CD14-positive monocyte (primary cell): ENCODE data around the gene ZDHHC7. TPM values are rescaled to one million over a fixed set of nuclear protein-coding genes. Genes with fewer than 3 reads are reported as not detected.

Experiments used
- DNase-seq, 3 donors: peaks; one replicate each; pipeline ENCODE4 v3.0.0-alpha.2; 2011 to 2022
- H2AFZ ChIP-seq: 2 replicates; pipeline ENCODE4 v1.6.0; 2012; ENCODE audit warnings: mild to moderate bottlenecking, low read depth, low read length, inconsistent platforms; ENCODE audit not compliant: insufficient read depth, poor library complexity, severe bottlenecking
- H3K27ac ChIP-seq, 2 donors: 1 replicate in 1 of 2; 2 replicates in 1 of 2; pipeline ENCODE4 v1.5.1; 2012 to 2013; ENCODE audit warnings: low read length in 2 of 2, control low read depth in 1 of 2, inconsistent platforms in 1 of 2, low read depth in 1 of 2, mild to moderate bottlenecking in 1 of 2
- H3K27me3 ChIP-seq, 2 donors: one replicate each; pipeline versions ENCODE4 v1.6.0 to v1.6.1; 2011 to 2013; ENCODE audit warnings: low read length in 2 of 2; ENCODE audit not compliant: control insufficient read depth in 2 of 2, insufficient read depth in 2 of 2
- H3K36me3 ChIP-seq, 2 donors: replicated peaks in 1 of 2; 1 replicate in 1 of 2; 2 replicates in 1 of 2; pipeline versions ENCODE4 v1.5.1 to v1.6.1; 2012 to 2013; ENCODE audit warnings: low read length in 2 of 2, control low read depth in 1 of 2, inconsistent platforms in 1 of 2, mild to moderate bottlenecking in 1 of 2; ENCODE audit not compliant: insufficient read depth in 2 of 2, control insufficient read depth in 1 of 2
- H3K4me1 ChIP-seq, 2 donors: 1 replicate in 1 of 2; 2 replicates in 1 of 2; pipeline versions ENCODE4 v1.5.1 to v1.6.1; 2012 to 2013; ENCODE audit warnings: low read length in 2 of 2, control low read depth in 1 of 2, inconsistent platforms in 1 of 2, mild to moderate bottlenecking in 1 of 2, moderate library complexity in 1 of 2; ENCODE audit not compliant: insufficient read depth in 2 of 2, control insufficient read depth in 1 of 2
- H3K4me2 ChIP-seq: replicated peaks from 2 replicates; pipeline ENCODE3; 2012; ENCODE audit warnings: low read length, moderate library complexity, mild to moderate bottlenecking; ENCODE audit not compliant: poor library complexity, severe bottlenecking; ENCODE audit errors: extremely low read depth
- H3K4me3 ChIP-seq, 3 experiments: fragments of 200-600 bp in 1 of 3; sonication (generic) in 1 of 3; replicated peaks in 1 of 3; 1 replicate in 2 of 3; 2 replicates in 1 of 3; pipeline ENCODE4 v1.5.1; 2011 to 2013; ENCODE audit warnings: low read length in 3 of 3, mild to moderate bottlenecking in 3 of 3, control low read depth in 2 of 3, low read depth in 2 of 3, inconsistent platforms in 1 of 3, moderate library complexity in 1 of 3
- H3K79me2 ChIP-seq: 2 replicates; pipeline ENCODE4 v1.6.0; 2012; ENCODE audit warnings: mild to moderate bottlenecking, control low read depth, inconsistent platforms, low read length, moderate library complexity; ENCODE audit not compliant: insufficient read depth
- H3K9ac ChIP-seq: 2 replicates; pipeline ENCODE4 v1.6.0; 2017; ENCODE audit warnings: low read length, mild to moderate bottlenecking; ENCODE audit not compliant: insufficient read depth, poor library complexity, severe bottlenecking
- H3K9me3 ChIP-seq, 2 donors: replicated peaks in 1 of 2; 1 replicate in 1 of 2; 2 replicates in 1 of 2; pipeline versions ENCODE4 v1.5.1 to v1.6.1; 2012 to 2013; ENCODE audit warnings: low read length in 2 of 2, control low read depth in 1 of 2; ENCODE audit not compliant: control insufficient read depth in 1 of 2, insufficient read depth in 1 of 2
- H4K20me1 ChIP-seq: 2 replicates; pipeline ENCODE4 v1.6.0; 2012; ENCODE audit warnings: mild to moderate bottlenecking, low read length, control low read depth, moderate library complexity; ENCODE audit not compliant: insufficient read depth
- H3K27ac Mint-ChIP-seq, 7 donors: one replicate each; pipeline ENCODE4 v1.8.0; 2020; ENCODE audit warnings: mild to moderate bottlenecking in 7 of 7, mixed read lengths in 7 of 7, moderate library complexity in 6 of 7, inconsistent platforms in 2 of 7
- H3K27me3 Mint-ChIP-seq, 3 donors: one replicate each; pipeline ENCODE4 v1.8.0; 2021 to 2022; ENCODE audit warnings: low read depth in 3 of 3, mild to moderate bottlenecking in 3 of 3, mixed read lengths in 3 of 3, moderate library complexity in 3 of 3, inconsistent platforms in 1 of 3
- H3K36me3 Mint-ChIP-seq, 2 donors: one replicate each; pipeline ENCODE4 v1.8.0; 2020; ENCODE audit warnings: mixed read lengths in 2 of 2, inconsistent platforms in 1 of 2, mild to moderate bottlenecking in 1 of 2
- H3K4me1 Mint-ChIP-seq: one replicate; pipeline ENCODE4 v1.8.0; 2020; ENCODE audit warnings: mild to moderate bottlenecking, mixed read lengths
- H3K4me3 Mint-ChIP-seq, 2 donors: one replicate each; pipeline ENCODE4 v1.8.0; 2020; ENCODE audit warnings: mild to moderate bottlenecking in 2 of 2, mixed read lengths in 2 of 2, moderate library complexity in 1 of 2
- H3K9me3 Mint-ChIP-seq, 7 donors: one replicate each; pipeline ENCODE4 v1.8.0; 2020 to 2022; ENCODE audit warnings: mixed read lengths in 7 of 7, mild to moderate bottlenecking in 6 of 7, moderate library complexity in 6 of 7, inconsistent platforms in 2 of 7
- CTCF ChIP-seq: fragments of 200-600 bp; IDR thresholded peaks from one replicate; pipeline ENCODE4 v1.8.0; 2022; ENCODE audit warnings: antibody characterized with exemption, mild to moderate bottlenecking
- WGBS: methylation state at CpG from one replicate; pipeline ENCODE4 v1.1.5; 2013; ENCODE audit warnings: missing lambda C conversion rate; ENCODE audit not compliant: insufficient coverage; 5-methylcytosine and 5-hydroxymethylcytosine counted together
- intact Hi-C, 2 donors: fragments of 100-400 bp; cut with micrococcal nuclease; formaldehyde crosslinking; loops; one replicate each; pipeline versions ENCODE4 v1.15.0 to v1.15.1; 2023
- polyA plus RNA-seq, 3 donors: library from polyadenylated mRNA; depleted of rRNA in 1 of 3; unstranded in 2 of 3; stranded (reverse) in 1 of 3; fragments of 300-500 nt in 2 of 3; fragments of >200 nt in 1 of 3; fragmentation: Illumina TruSeq in 2 of 3; gene quantifications; 1 replicate in 2 of 3; 2 replicates in 1 of 3; pipeline ENCODE4 v1.2.3, GENCODE V29; 2012 to 2021

Gene ZDHHC7
- polyA plus RNA-seq, 3 donors = 99.7 to 189 (median 129) TPM

GRCh38 chr16:85011846-85012284, 530 bp upstream of the ZDHHC7 start:
- intact Hi-C loops = loop anchor here (2.0 to 5.0 kb wide), 2 partner anchors 15 to 35 kb away; partner anchors contain the start of gene KIAA0513 (in 1 of the 2)
- H3K27me3 Mint-ChIP-seq = peaks cover 0 to 4% (median 1%) of the 10 kb centered on the region in 3 donors
- 2% methylated on average over 10 of the region's 17 CpGs for WGBS

DNA sequence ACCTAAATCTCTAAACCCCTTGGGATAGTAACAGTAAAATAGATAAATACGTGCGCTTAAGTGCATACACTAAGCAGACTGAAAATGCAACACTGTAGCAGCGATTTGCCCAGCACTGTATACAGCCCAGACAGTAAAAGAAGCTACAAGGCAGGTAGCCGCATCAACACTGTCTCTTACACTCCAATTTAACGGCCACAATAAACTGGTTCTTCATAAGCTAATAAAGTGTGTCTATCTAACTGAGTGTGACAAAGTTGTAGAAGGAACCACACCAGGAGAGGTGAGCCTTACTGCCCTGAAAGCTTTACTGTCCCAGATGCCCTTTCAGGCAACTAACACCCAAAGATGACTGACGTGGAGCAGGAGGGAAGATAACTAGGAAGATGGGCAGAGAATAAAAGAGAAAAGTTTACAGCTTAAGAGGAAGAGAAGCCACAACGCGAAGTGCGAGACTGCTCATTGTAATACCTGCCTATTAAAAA, 847 bp downstream of the ZDHHC7 start:
- H3K27ac Mint-ChIP-seq = peak overlapping the region; percentile 93 to 99 (median 96)
- peak overlapping the region; percentile 32 for H2AFZ ChIP-seq
- no peaks in the 10 kb centered on the region for H3K9me3 ChIP-seq
- H3K79me2 ChIP-seq = peaks cover 77% of the 10 kb centered on the region
- H3K9ac ChIP-seq = peak overlapping the region; percentile 89
- peaks cover 0 to 4% (median 0%) of the 10 kb centered on the region in 7 donors for H3K9me3 Mint-ChIP-seq
- intact Hi-C loops = loop anchor here (2.0 to 5.0 kb wide), 2 partner anchors 16 to 33 kb away; partner anchors contain the start of gene KIAA0513 (in 1 of the 2)
- TF ChIP-seq CTCF = no peak
- no peak for DNase-seq
- peaks cover 32 to 39% of the 10 kb centered on the region in 2 donors for H3K36me3 Mint-ChIP-seq
- H3K36me3 ChIP-seq = peaks cover 4 to 6% of the 10 kb centered on the region in 2 donors
- WGBS = 80% methylated on average over 1 of the region's 9 CpGs
- H3K4me3 Mint-ChIP-seq = peak overlapping the region; percentile 94 to 99
- peaks cover 79% of the 10 kb centered on the region for H3K4me1 Mint-ChIP-seq
- H3K27me3 Mint-ChIP-seq = peaks cover 0 to 2% (median 1%) of the 10 kb centered on the region in 3 donors
- H3K4me2 ChIP-seq = peak overlapping the region; percentile 87
- no peaks in the 10 kb centered on the region for H4K20me1 ChIP-seq
- peak overlapping the region; percentile 94 to 99 (median 96) for H3K4me3 ChIP-seq
- H3K27me3 ChIP-seq = no peaks in the 10 kb centered on the region
- H3K4me1 ChIP-seq = peaks cover 86 to 87% of the 10 kb centered on the region in 2 donors
- peak overlapping the region; percentile 75 to 91 for H3K27ac ChIP-seq

More at GRCh38 chr16:85011846-85012284, 530 bp upstream of the ZDHHC7 start:
- Histone ChIP-seq H3K36me3 (no peaks in the 10 kb centered on the region), H4K20me1 (no peaks in the 10 kb centered on the region), H3K27me3 (no peaks in the 10 kb centered on the region), H3K4me2 (peak overlapping the region; percentile 87), H3K4me3 (peak overlapping the region; percentile 56 to 99 (median 96)), H3K9ac (peak overlapping the region; percentile 89), H3K4me1 (peaks cover 86 to 87% of the 10 kb centered on the region in 2 donors), H3K79me2 (peaks cover 68% of the 10 kb centered on the region), H2AFZ (peak overlapping the region; percentile 60), H3K27ac (peak overlapping the region; percentile 91 to 93), H3K9me3 (no peaks in the 10 kb centered on the region)
- H3K9me3 Mint-ChIP-seq = peaks cover 0 to 4% (median 0%) of the 10 kb centered on the region in 7 donors
- H3K4me1 Mint-ChIP-seq = peaks cover 81% of the 10 kb centered on the region
- peaks cover 25 to 28% of the 10 kb centered on the region in 2 donors for H3K36me3 Mint-ChIP-seq
- no peak for TF ChIP-seq CTCF
- peak overlapping the region; percentile 88 to 97 for H3K4me3 Mint-ChIP-seq
- H3K27ac Mint-ChIP-seq = peak overlapping the region; percentile 99 to 100 (median 100)
- no peak for DNase-seq
